Hepatocyte (in vitro differentiated cells): ENCODE data around the gene DRAM1. TPM values are rescaled to one million over a fixed set of nuclear protein-coding genes. Genes with fewer than 3 reads are reported as not detected.

ENCODE experiments used
- DNase-seq: peaks from one replicate; pipeline ENCODE4 v3.0.0-alpha.2; 2016; ENCODE audit warnings: low spot score
- H2AFZ ChIP-seq: fragments of 200-600 bp; sonication (generic); 2 replicates; pipeline ENCODE4 v1.6.0; 2016; ENCODE audit warnings: antibody characterized with exemption, mild to moderate bottlenecking
- H3K27ac ChIP-seq: fragments of 200-600 bp; sonication (generic); 2 replicates; pipeline ENCODE4 v1.5.1; 2016; ENCODE audit warnings: mild to moderate bottlenecking
- H3K27me3 ChIP-seq: fragments of 200-600 bp; sonication (generic); 2 replicates; pipeline ENCODE4 v1.6.1; 2016
- H3K36me3 ChIP-seq: fragments of 200-600 bp; sonication (generic); replicated peaks from 2 replicates; pipeline ENCODE4 v1.5.1; 2016; ENCODE audit warnings: low read depth; ENCODE audit not compliant: insufficient read depth
- H3K4me1 ChIP-seq: fragments of 200-600 bp; sonication (generic); 2 replicates; pipeline ENCODE4 v1.5.1; 2016; ENCODE audit warnings: mild to moderate bottlenecking, moderate library complexity; ENCODE audit not compliant: insufficient read depth
- H3K4me2 ChIP-seq: fragments of 200-600 bp; sonication (generic); 2 replicates; pipeline ENCODE4 v1.6.0; 2016
- H3K4me3 ChIP-seq: fragments of 200-600 bp; sonication (generic); 2 replicates; pipeline ENCODE4 v1.5.1; 2016; ENCODE audit warnings: mild to moderate bottlenecking
- H3K79me2 ChIP-seq: fragments of 200-600 bp; sonication (generic); 2 replicates; pipeline ENCODE4 v1.6.0; 2017; ENCODE audit warnings: mild to moderate bottlenecking
- H3K9me2 ChIP-seq: fragments of 200-600 bp; sonication (generic); replicated peaks from 2 replicates; pipeline ENCODE4 v1.6.0; 2017; ENCODE audit warnings: mild to moderate bottlenecking; ENCODE audit not compliant: insufficient read depth
- H3K9me3 ChIP-seq: fragments of 200-600 bp; sonication (generic); 2 replicates; pipeline ENCODE4 v1.5.1; 2016; ENCODE audit warnings: low read depth, mild to moderate bottlenecking
- H4K20me1 ChIP-seq: fragments of 200-600 bp; sonication (generic); 2 replicates; pipeline ENCODE4 v1.6.0; 2016; ENCODE audit warnings: mild to moderate bottlenecking; ENCODE audit not compliant: insufficient read depth, poor library complexity, severe bottlenecking
- EZH2 ChIP-seq: fragments of 200-600 bp; sonication (generic); IDR thresholded peaks from 2 replicates; pipeline ENCODE4 v1.6.1; 2016; ENCODE audit warnings: antibody characterized with exemption, mild to moderate bottlenecking, borderline replicate concordance
- EZH2phosphoT487 ChIP-seq: fragments of 200-600 bp; sonication (generic); IDR thresholded peaks from one replicate; pipeline ENCODE4 v1.6.1; 2018; ENCODE audit warnings: antibody characterized with exemption, mild to moderate bottlenecking, low read depth, moderate library complexity; ENCODE audit not compliant: unreplicated experiment, severe bottlenecking
- WGBS: methylation state at CpG from one replicate; pipeline ENCODE4 v1.1.6; 2016; ENCODE audit warnings: low lambda C conversion rate; ENCODE audit errors: missing lambda C conversion rate; 5-methylcytosine and 5-hydroxymethylcytosine counted together
- polyA plus RNA-seq: library from polyadenylated mRNA; unstranded; fragments of >200 nt; fragmentation: Nextera tagmentation; extraction: Ambion mirVana; gene quantifications from 2 replicates; pipeline ENCODE4 v1.2.1, GENCODE V29; 2016
- total RNA-seq: library from RNA; depleted of rRNA; stranded (reverse); fragments of >200 nt; gene quantifications from 2 replicates; pipeline ENCODE4 v1.2.3, GENCODE V29; 2014
- TF ChIP-seq, protein P1 (sequence below): fragments of 200-600 bp; sonication (generic); IDR thresholded peaks from 2 replicates; pipeline ENCODE4 v1.5.1; 2016; ENCODE audit warnings: antibody characterized with exemption, mild to moderate bottlenecking; ENCODE audit not compliant: poor library complexity

Gene DRAM1
- total and polyA plus RNA-seq, 2 experiments from 2014 or later = 26.0 to 28.2 TPM

DNA sequence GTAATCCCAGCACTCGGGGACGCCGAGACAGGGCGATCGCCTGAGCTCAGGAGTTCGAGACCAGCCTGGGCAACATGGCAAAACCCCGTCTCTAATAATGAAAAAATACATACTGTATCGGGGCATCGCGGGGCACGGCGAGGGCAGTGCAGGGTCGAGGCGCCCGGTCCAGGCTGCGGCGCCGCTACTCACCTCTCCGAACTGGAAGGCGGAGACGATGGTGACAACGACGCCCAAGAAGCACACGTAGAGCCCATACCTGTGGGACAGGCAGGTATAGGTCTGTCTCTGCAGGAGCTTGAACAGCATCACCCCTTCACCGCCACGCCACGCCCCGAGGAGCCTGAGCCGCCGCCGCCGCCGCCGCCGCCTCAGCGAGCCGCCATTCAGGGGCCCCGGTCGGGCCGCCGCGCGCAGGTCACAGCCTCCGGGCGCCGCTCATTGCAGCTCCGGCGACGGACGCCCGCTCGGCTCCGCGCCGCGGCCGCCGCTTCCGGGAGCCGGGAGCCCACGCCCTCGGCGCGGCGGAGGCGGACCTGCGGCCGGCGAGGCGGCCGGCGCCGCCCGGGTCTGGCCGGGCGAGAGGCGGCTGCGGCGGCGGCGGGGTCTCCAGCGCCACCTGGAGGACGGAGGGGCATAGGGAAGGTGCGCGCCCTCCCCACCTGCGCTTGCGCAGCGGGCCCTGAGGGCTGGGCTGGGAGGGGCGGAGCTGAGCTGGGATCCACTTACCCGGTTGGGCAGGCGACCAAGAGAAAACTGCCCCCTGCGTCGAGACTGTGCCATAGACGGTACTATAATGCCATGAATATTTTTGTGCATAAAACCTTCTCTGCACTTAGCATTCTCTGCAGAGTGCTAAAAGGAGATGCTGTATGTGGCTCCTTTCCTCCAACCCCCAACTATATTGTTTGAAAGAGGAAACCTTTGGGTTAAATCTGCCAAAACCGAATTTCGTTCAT lies 46.7 kb upstream of the DRAM1 start, which contains the start of gene GNPTAB:
Gene GNPTAB, minus strand, starts transcription at position 593 of the 959 bp plus-strand sequence. Its CDS starts 284 bp downstream, at position 309.
- no peaks in the 10 kb centered on the region for H3K9me2 ChIP-seq
- no peaks in the 10 kb centered on the region for H4K20me1 ChIP-seq
- peak within 1 kb of the TSS; percentile 85 for H3K4me2 ChIP-seq
- peaks cover 30% of the 10 kb centered on the region for H3K79me2 ChIP-seq
- peak; percentile 95 for DNase-seq
- no peaks in the 10 kb centered on the region for H3K9me3 ChIP-seq
- H3K4me3 ChIP-seq = peak within 1 kb of the TSS; percentile 69
- peak within 1 kb of the TSS; percentile 96 for H2AFZ ChIP-seq
- no peaks in the 10 kb centered on the region for H3K36me3 ChIP-seq
- peaks cover 6% of the 10 kb centered on the region for H3K4me1 ChIP-seq
- WGBS = under 1% methylated on average over 68 of the region's 96 CpGs
- peak within 1 kb of the TSS; percentile 76 for H3K27ac ChIP-seq
- H3K27me3 ChIP-seq = no peaks in the 10 kb centered on the region
- no peak for TF ChIP-seq EZH2
- TF ChIP-seq, protein P1, sequence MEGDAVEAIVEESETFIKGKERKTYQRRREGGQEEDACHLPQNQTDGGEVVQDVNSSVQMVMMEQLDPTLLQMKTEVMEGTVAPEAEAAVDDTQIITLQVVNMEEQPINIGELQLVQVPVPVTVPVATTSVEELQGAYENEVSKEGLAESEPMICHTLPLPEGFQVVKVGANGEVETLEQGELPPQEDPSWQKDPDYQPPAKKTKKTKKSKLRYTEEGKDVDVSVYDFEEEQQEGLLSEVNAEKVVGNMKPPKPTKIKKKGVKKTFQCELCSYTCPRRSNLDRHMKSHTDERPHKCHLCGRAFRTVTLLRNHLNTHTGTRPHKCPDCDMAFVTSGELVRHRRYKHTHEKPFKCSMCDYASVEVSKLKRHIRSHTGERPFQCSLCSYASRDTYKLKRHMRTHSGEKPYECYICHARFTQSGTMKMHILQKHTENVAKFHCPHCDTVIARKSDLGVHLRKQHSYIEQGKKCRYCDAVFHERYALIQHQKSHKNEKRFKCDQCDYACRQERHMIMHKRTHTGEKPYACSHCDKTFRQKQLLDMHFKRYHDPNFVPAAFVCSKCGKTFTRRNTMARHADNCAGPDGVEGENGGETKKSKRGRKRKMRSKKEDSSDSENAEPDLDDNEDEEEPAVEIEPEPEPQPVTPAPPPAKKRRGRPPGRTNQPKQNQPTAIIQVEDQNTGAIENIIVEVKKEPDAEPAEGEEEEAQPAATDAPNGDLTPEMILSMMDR = peak; percentile 72

DNA sequence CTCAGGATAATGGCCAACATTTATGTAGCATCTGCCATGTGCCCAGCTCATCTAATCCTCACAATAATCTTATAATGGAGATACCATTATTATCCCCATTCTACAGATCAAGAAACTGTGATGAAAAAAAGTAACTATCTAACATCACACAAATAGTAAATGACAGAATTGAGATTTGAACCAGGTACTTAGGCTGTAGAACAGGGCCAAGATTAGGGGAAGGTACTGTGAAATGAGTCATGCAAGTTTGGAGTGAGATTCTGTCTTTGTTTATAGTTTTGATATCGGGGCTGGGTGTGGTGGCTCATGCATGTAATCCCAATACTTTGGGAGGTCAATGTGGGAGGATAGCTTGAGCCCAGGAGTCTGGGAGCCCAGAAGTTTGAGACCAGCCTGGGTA lies 45.4 kb upstream of the DRAM1 start:
- Histone ChIP-seq H3K4me3 (no peak overlapping the region), H3K79me2 (peaks cover 20% of the 10 kb centered on the region), H3K27ac (no peak overlapping the region), H3K9me2 (no peaks in the 10 kb centered on the region), H2AFZ (no peak overlapping the region), H3K9me3 (no peaks in the 10 kb centered on the region), H3K36me3 (no peaks in the 10 kb centered on the region), H4K20me1 (no peaks in the 10 kb centered on the region), H3K27me3 (no peaks in the 10 kb centered on the region), H3K4me2 (no peak overlapping the region), H3K4me1 (peaks cover 6% of the 10 kb centered on the region)
- TF ChIP-seq EZH2 (no peak), EZH2phosphoT487 (no peak)
- TF ChIP-seq, protein P1 = no peak
- no peak for DNase-seq
- 78% methylated on average over 1 of the region's 1 CpG for WGBS

DNA sequence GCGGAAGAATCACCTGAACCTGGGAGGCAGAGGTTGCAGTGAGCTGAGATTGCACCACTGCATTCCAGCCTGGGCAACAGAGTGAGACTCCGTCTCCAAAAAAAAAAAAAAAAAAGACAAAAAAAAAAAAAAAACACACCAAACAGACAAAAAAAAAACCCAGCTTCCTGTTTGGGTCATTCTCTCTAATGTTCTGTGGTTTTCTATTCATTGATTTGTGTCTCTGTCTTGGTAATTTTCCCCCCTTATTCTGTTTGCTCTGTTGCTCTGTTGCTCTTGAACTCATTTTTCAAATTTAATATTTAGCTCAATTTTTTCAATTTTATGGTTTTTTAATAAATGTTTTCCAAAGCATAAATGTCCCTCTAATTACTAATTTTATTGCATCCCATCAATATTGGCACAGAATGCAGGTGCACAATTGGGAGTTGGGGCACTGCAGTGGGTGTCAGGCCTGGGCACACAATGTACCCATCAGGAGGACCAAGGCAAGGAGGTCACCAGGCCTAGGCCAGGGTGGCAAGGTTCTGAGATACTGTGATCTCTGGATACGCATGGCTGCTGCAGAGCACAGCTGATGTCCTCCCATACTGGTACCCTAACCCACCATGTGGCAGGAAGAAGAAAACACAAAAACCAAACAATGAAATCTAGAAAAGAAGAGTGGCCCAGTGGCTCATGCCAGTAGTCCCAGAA lies 38.6 kb upstream of the DRAM1 start:
- Histone ChIP-seq H3K9me3 (no peaks in the 10 kb centered on the region), H3K4me3 (no peak overlapping the region), H3K36me3 (no peaks in the 10 kb centered on the region), H3K27me3 (no peaks in the 10 kb centered on the region), H3K4me1 (no peaks in the 10 kb centered on the region), H3K27ac (no peak overlapping the region), H2AFZ (no peak overlapping the region), H4K20me1 (no peaks in the 10 kb centered on the region), H3K79me2 (no peaks in the 10 kb centered on the region), H3K4me2 (no peak overlapping the region), H3K9me2 (no peaks in the 10 kb centered on the region)
- DNase-seq = no peak
- TF ChIP-seq, protein P1 = no peak
- TF ChIP-seq EZH2phosphoT487 (no peak), EZH2 (no peak)
- 92% methylated on average over 3 of the region's 3 CpGs for WGBS
